NCI-H2081 (cell line): ENCODE measurements around the gene FHOD3.
"Not testable (repeated sequence)": the region's sequence is repeated elsewhere in the genome, so short reads cannot be mapped to it uniquely, and the experiment has no call there.

ENCODE experiments used
- DNase-seq, 2 experiments: peaks; one replicate each; lab custom pipeline; 2025; lab: John Stamatoyannopoulos, UW

FHOD3 gene

DNA sequence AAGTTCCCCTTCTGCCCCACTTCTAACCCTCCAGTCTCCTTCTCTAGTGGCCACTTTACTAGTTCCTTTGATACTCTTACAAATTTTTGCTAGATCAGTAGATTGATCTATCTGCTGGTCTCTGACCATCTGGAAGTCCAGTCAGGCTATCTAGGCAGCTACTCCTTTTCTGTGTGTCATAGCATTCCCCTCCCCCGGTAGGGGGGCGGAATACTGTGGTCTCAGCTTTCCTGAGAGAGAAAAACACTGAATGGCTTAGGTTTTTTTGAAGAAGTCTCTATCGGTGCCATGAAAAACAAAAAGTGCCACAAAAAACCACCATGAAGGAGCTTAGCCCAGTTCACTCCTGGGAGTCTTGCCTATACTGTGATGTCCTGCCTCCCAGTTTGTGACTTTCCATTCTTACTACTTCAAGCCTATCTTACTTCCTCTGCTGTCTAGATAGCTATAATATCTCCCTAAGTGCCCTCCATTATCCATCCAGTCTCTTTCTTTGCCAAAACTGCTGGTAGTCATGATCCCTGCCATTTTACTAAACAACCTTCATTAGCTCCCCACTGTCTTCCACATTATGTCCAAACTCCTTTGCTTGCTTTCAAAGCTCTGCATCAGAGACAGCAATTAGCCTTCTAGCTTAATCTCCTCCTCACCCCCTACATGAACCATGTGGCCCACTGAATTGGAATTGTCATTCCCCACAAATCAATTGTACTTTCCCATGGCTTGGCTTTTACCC is 501.4 kb downstream of the FHOD3 start:
- no peak for DNase-seq

DNA sequence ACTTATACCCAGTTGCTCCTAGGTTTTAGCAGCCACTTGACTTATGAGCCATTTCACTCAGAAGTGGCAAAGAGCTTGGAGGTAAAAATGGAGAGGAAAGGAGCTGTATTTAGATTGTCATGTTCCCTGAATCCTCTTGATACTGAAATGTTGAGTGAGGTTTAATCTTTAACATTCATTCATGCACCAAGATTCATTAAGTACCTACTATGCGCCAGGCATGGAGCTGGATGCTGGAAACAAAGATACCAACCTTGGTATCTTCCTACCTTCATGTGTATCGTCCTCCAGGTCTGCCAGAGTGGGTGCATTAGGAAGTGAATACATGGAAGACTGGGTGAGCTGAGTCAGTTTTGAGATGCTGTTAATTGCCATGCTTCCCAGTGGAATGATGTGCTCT is 507.6 kb downstream of the FHOD3 start:
- no peak for DNase-seq

DNA sequence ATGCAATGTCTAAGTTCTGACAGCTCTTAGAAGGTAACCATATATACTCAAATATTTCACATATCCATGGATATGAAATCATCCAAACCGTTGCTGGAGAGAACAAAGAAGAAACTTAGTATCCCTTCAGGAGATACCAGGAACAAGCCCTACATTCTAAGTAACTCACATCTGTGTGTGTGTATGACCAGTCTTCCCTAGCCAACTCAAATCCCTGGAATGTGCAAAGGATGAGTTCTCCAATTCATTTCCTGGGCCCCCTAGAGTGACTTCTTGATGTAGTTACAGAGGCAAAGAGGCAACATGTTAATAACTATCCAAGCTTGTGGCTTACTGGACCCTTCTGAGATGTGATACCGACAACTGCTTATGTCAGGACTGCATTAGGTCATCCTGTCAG is 511.2 kb downstream of the FHOD3 start:
- DNase-seq = no peak

DNA sequence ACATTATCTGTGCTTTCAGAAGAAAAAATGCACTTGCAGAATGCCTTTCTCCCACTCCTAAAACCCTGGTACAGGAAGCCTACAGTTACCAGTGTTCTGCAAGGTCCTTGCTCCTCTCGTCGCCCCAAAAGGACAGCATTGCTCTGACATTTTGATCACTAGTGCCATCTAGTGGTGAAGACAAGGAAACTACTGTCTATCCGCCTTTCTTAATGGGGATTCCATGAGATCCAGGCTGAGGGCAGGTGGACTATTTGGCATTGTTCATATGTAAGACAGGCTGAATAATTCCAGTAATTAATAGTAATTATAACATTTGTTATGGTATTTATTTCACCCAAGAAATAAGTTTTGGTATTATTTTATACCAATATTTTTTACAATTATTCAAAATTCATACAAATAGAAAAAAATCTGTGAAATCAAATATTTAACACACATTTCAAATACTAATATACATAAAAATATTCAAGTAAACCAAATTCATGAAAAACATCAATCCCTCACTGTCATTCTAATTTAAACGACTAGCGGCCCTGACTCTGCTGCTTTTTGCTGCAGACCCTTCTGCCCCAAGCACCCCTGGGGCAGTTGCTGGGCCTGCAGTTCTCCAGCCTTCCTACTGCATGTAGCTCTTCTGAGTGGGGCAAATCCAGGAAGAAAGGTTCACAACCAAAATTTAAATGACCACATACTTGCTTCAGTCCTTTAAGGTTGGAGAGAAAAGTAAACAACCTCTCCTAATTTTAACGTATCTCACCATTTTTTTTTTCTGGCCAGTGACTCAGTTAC is 512.3 kb downstream of the FHOD3 start:
- DNase-seq = peak; percentile 64 to 65

DNA sequence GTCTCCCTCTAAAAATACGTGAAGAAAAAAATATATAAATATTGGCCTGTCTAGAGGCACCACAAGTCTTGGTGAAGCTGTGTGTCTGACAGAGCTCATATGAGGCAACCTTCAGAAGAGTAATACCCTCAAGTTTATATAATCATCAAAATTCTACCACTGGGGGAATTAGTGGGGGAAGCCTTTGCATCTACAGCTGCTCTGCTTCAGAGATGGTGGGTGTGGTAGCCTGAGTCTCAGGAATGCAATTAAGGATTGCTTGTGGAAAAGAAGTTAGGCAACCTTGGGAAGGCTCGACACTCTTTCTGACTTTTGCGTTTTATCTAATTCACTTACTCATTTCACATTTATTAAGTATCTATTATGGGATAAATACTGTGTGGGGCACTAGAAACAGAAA is 513.9 kb downstream of the FHOD3 start:
- no peak for DNase-seq

DNA sequence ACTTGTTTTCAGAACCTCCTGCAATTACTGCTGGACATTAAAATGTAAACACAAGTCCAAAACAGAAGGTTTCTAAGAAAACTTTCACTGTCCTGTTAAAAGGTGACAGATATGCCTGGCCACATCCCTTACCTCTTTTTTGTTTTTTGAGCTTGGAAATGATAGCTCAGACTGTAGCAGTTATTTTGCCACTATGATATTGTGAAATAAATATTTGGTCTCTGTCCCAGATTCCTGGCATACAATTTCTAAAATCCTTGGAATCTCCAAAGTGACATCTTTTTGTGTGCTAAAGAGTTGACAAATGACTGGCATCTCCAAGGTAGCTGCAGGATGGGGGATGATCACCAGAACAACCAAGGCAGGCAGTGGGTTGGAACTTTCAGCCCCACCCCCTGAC is 514.4 kb downstream of the FHOD3 start:
- no peak for DNase-seq

DNA sequence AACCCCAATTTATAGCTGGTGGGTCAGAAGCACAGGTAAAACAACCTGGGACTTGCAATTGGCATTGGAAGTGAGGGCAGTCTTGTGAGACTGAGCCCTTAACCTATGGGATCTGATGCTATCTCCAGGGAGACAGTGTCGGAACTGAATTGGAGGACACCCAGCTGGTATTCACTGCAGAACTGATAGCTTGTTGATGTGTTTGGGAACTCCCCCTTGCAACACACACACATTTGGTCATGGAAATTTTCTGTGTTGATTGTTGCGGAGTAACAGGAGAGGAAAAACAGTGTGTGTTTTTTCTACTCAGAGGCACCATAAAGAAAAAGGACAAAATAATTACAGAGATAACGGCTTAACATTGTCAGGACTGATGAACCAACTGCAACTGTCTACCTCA is 515.2 kb downstream of the FHOD3 start:
- DNase-seq = no peak

DNA sequence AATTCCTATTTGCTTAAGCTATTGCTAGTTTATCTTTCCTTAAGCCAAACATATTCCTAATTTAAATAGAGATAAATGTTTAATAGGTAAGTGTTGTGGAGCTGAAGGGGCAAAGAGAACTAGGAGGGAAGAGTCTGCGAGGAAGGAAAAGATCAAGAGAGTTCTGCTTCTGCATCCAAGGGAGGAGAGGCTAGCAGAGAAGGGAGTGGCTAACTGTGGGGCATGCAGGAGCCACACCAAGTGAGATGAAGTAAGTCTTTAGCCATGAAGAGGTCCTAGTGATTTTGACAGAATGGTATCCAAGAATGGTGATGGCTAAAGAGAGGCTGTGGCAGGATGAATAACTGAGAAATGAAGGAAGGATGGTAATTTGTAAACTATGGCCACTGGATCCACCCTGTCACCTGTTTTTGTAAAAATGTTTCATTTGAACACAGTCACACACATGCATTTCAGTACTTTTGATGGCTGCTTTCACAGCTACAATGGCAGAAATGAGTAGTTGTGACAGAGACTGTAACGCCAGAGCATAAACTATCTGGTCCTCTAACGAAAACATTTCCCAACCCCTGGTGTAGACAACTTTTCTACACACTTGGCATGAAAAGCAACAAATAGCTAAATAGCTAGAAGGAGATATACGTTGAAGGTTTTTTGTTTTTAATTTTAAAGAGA is 515.7 kb downstream of the FHOD3 start:
- no peak for DNase-seq

DNA sequence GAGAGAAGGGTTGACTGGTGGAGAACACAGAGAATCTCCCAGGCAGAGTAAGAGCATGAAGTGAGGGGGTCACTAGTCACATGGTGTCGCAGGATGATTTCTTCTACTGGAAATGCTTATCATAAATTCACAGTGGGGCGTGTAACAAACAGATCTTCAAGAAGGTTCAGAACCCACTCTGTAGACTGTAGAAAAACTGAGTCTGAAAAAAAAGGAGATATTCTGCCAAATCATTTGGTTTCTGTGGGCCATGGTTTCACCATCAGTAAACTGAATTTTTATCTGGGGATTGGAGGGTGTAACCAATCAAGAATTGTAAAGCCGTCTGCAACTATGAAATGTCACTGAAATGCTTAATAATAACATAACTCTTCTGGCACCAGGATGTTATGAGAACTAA is 516.3 kb downstream of the FHOD3 start:
- DNase-seq = no peak

DNA sequence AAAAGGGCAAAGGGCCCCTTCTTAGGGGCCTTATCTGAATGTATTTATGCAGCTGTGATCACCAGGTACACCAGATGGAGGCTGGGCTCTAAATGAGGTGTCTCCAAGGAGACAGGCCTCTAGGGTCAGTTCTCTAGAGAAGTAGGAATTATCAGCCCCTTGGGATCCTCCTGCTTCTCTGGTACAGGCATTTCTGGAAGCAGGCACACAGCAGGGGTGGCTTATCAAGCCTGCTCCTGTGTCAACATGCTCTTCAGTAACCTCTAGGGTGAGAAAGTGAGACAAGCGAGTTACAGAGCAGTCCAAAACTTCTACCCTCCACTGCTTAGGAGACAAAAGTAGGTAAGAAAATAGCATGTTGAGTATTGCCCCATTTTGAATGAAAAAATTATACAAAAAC is 517.5 kb downstream of the FHOD3 start:
- DNase-seq = no peak

DNA sequence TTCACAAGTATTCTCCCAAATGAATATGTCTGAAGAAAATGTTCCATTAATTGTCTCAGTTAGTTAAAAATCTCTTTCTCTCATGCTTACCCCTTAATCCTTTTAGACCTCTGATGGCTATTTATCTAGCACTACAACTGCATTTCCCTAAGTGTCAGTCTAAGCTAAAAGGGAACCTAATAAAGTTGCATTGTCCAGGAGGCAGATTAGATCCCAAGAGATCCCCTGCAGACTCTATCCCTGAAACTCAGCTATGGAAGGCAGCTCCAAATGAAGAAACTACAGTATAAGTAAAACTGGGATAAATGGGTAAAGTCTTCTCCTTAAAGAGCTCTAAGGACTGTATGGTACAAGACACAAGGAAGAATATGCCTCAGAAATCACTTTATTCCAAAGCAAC is 518.6 kb downstream of the FHOD3 start:
- DNase-seq = not testable (repeated sequence)

DNA sequence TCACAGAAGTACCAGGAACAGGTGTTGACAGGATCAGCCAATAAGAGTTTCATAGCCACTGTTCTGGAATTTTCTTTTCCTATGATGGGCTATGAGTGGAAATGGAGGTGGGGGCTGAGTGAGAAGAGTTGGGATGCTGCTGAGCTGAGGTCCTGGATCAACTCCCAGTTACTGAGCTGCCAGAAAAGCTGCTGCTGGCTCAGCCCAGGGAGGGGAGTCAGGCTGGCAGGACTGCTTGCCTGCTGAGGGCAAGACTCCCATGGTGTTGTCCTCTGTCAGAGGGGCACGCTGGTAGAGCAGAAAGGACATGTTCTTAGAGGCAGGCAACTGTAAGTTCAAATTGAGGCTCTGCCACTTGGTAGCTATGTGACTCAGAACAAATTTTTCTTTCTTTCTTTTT is 519.5 kb downstream of the FHOD3 start:
- DNase-seq = no peak

DNA sequence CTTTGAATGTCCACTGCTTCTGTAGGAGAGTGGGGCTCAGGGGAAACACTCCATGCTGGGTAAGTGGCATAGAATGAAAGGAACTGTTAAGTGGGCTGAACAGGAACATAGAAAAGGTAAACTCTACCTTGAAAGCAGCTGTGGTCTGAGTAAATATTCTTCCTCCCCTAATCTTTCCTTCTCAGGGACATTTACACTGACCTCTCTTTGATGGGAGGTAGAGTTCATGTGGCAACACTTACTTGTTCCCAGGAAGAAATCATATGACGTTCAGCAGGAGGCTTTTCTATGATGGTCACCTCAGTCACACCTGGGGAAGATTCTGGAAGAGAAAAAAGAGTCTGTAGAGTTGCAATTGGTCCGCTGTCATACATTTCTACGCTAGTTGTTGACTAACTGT is 521.1 kb downstream of the FHOD3 start:
- DNase-seq = no peak

DNA sequence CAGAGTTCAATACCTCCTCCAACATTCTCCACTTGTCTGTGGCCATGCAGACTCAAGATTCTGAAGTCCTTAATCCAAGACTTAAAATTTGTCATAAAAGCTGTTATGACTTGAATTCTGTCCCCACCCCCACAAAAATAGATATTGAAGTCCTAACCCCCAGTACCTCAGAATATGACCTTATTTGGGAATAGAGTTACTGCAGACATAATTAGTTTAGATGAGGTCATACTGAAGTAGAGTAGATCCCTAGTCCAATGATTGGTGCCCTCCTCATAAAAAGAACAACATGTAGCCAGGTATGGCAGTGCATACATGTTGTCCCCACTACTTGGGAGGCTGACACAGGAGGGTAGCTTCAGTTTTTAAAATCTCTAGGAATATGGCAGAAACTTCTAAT is 522.1 kb downstream of the FHOD3 start:
- DNase-seq = no peak

DNA sequence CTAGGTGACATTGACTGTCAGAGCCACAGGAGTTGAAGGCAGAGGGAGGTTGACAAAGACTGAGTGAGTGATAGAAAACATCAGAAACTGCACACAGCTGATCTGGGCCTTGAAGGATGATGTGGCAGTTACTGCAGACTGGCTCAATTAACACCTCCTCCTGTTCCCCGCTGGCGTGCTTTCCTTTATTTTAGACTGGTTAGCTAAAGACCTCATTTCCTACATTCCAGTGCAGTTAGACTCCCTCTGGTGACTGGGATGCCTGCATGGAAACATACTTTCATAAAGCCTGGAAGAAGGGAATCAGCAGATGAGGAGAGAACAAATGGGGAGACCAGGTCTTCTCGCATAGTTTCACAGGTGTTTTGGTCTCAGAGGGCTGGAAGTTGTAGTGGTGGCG is 524.2 kb downstream of the FHOD3 start:
- DNase-seq = no peak

DNA sequence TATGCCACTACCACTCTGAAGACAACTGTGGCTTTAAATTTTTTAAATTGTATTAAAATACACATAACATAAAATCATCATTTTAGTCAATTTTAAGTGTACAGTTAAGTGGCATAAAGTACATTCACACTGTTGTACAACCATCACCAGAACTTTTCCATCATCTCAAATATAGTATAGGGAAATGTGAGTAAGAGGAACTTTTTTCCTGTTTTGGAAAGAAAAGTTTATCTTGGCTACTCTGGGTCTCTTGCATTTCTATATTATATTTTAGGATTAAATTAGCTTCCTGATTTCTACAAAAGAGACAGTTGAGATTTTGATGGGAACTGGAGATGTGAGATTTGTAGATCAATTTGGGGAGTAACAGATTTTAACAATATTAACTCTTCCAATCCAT is 528.0 kb downstream of the FHOD3 start:
- no peak for DNase-seq

DNA sequence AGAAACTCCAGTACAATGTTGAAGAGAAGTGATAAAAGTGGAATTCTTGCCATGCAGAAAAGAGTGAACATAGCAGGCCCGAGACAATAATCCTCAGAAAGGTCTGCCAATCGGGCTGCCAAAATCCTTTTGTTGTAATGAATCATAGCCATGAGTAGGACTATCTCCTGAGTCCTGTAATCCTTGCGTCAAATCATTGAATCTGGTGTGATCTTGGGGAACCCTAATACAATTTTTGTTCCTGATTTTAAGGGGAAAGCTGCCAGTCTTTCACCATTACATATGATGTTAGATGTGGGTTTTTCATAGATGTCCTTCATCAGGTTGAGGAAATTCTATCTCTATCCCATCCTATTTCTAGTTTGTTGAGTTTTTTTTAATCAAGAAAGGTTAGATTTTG is 529.0 kb downstream of the FHOD3 start:
- no peak for DNase-seq

DNA sequence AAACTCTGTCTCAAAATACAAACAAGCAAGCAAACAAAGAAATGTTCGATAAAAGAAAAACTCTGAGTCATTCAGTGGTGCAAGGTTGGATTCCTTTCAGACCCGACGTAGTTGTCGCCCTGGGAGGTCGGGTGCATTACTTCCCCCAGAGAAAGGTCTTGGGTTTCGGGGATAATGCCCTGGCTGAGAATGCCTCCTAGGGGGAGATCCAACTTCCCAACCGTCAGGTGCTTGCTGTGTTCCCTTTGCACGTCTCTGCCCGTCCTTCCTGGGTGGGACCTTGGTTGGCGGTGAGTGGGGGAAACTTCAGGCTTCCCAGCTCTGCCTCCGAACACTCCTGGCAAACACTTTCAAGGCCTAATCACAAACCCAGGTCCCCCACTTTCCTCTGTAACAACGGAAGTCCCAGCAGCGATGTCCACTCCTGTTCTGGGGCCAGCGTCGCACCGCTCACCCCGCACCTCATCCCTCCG is 530.7 kb downstream of the FHOD3 start:
- DNase-seq = peak in 1 of 2 experiments; percentile 58

DNA sequence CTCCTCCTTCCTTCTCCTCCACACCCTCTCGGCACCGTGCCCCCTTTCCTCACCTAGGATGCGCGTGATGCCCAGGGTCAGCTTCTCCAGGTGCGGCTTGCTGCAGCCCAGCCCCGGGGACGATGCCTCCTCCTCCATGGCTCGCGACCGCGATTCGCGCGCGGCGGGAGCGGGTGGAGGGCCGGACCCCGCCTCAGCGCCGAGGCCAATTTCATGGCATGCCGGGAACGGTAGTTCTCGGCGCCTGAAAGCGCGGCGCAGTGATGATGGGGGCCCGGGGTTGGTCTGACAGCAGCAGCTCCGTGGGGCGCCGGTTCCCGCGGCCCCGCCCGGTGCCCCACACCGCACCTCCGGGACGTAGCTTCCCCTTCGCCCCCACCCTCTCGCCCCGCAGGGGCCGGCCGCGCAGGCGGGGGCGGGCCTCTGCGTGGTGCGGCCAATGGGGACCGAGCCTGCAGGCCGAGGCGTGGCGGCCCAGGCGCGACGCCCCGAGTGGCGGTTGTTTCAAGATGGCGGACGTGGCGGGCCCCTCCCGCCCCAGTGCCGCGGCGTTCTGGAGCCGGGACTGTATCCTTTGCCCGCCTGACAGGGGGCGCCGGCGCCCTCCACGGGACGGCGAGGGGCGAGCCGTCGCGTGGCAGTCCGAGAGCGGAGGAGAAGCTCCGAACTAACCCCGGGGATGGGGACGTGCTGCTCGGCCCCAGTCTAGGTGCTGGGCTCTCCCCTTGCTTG is 531.3 kb downstream of the FHOD3 start, which contains the start of the genes KIAA1328 and TPGS2:
Gene KIAA1328, plus strand, starts transcription at position 498 of the 732 bp plus-strand sequence. Its CDS starts 12 bp downstream, at position 510.
Gene TPGS2, minus strand, starts transcription at position 373 of the 732 bp plus-strand sequence. Its CDS starts 235 bp downstream, at position 138.
- DNase-seq = peak; percentile 90 to 94
